GM12878 (cell line): ENCODE results near the gene KIFC1.

Experiments
- CHD2 ChIP-seq: IDR thresholded peaks from 2 replicates; pipeline ENCODE4 v1.6.1; 2011; ENCODE audit warnings: low read depth, low read length, improper control_type of control experiment, borderline replicate concordance
- CTCF ChIP-seq, 3 experiments: IDR thresholded peaks in 2 of 3; conservative IDR thresholded peaks in 1 of 3; 2 replicates each; pipeline ENCODE4 v1.5.1; 2011; ENCODE audit warnings: low read depth in 3 of 3, low read length in 3 of 3, mild to moderate bottlenecking in 3 of 3, control low read depth in 2 of 3, moderate library complexity in 2 of 3, inconsistent platforms in 1 of 3, mixed read lengths in 1 of 3; ENCODE audit not compliant: control insufficient read depth in 2 of 3, insufficient read depth in 1 of 3; ENCODE audit errors: extremely low read depth in 1 of 3
- EP300 ChIP-seq, 2 experiments: fragments of 150-350 bp in 1 of 2; IDR thresholded peaks; 2 replicates each; pipeline ENCODE4 v1.6.1; 2011 to 2012; ENCODE audit warnings: low read depth in 2 of 2, low read length in 2 of 2, borderline replicate concordance in 1 of 2, improper control_type of control experiment in 1 of 2, inconsistent platforms in 1 of 2; ENCODE audit not compliant: control insufficient read depth in 1 of 2
- ESRRA ChIP-seq: IDR thresholded peaks from 2 replicates; pipeline ENCODE4 v1.6.1; 2012; ENCODE audit warnings: mild to moderate bottlenecking, low read length, improper control_type of control experiment
- GABPA ChIP-seq: IDR thresholded peaks from 2 replicates; pipeline ENCODE4 v1.6.1; 2014; ENCODE audit warnings: antibody characterized with exemption, low read depth, mild to moderate bottlenecking, inconsistent platforms
- MYB ChIP-seq: fragments of 150-350 bp; IDR thresholded peaks from 2 replicates; pipeline ENCODE4 v1.6.1; 2014; ENCODE audit warnings: mild to moderate bottlenecking, low read depth, low read length, borderline replicate concordance
- POLR2A ChIP-seq: IDR thresholded peaks from 2 replicates; pipeline ENCODE4 v1.6.1; 2011; ENCODE audit warnings: low read depth, mild to moderate bottlenecking, low read length
- POLR2AphosphoS2 ChIP-seq: IDR thresholded peaks from 2 replicates; pipeline ENCODE4 v1.6.1; 2011; ENCODE audit warnings: low read depth, mild to moderate bottlenecking, low read length, improper control_type of control experiment, moderate library complexity
- POU2F2 ChIP-seq: IDR thresholded peaks from 3 replicates; pipeline ENCODE4 v1.6.1; 2011; ENCODE audit warnings: low read depth, mild to moderate bottlenecking, low read length, borderline replicate concordance
- SMC3 ChIP-seq: IDR thresholded peaks from 2 replicates; pipeline ENCODE4 v1.6.1; 2011; ENCODE audit warnings: low read length, improper control_type of control experiment, borderline replicate concordance
- TF ChIP-seq, protein P1 (sequence below): IDR thresholded peaks from 2 replicates; pipeline ENCODE4 v1.6.1; 2012; ENCODE audit warnings: low read depth, low read length, improper control_type of control experiment

DNA sequence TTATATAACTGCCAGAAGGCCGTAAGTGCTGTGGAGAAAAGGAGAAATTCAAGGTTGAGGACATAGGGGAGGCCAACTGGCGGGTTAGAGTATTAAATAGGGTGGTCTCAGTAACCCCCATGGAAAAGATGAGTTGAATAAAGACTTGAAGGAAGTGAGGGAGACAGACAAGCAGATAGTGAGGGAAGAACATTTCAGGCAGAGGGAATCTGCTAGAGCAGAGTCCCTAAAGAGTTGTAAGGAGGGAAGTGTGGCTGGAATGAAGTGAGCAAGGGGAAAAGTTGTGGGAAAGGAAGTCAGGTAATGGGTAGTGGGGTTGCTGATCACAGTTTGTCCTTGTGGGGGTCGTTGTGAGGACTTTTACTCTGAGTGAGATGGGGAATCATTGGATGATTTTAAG is 1.4 kb downstream of the KIFC1 start:
- TF ChIP-seq SMC3 (no peak), POLR2A (no peak), CTCF (IDR thresholded peaks at IDR 0.05 in 2 of 3, conservative IDR thresholded peaks at IDR 0.05 in 1 of 3; ENCODE audit: control insufficient read depth in 2 of 3, extremely low read depth in 1 of 3, insufficient read depth in 1 of 3, low read depth in 3 of 3, low read length in 3 of 3) (no peak), EP300 (IDR thresholded peaks at IDR 0.05; ENCODE audit: borderline replicate concordance in 1 of 2, control insufficient read depth in 1 of 2, low read depth in 2 of 2, low read length in 2 of 2) (no peak), GABPA (no peak), MYB (no peak), ESRRA (no peak), POU2F2 (no peak), CHD2 (no peak), POLR2AphosphoS2 (no peak)
- TF ChIP-seq, protein P1, sequence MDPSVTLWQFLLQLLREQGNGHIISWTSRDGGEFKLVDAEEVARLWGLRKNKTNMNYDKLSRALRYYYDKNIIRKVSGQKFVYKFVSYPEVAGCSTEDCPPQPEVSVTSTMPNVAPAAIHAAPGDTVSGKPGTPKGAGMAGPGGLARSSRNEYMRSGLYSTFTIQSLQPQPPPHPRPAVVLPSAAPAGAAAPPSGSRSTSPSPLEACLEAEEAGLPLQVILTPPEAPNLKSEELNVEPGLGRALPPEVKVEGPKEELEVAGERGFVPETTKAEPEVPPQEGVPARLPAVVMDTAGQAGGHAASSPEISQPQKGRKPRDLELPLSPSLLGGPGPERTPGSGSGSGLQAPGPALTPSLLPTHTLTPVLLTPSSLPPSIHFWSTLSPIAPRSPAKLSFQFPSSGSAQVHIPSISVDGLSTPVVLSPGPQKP = no peak
